Measurements from ENCODE around the gene APBA2. TPM values are rescaled to one million over a fixed set of nuclear protein-coding genes. Genes with fewer than 3 reads are reported as not detected.

Gene APBA2
- total and polyA plus RNA-seq, 2 of the 13 experiments (the other 11 are each of a cell fraction or from before 2014, with no cell fraction given), result 0.62 to 2.3 TPM

- FAIRE-seq, result no peak
- H4K20me1 ChIP-seq (ENCODE audit: insufficient read depth, low read length), result no peaks in the 10 kb centered on the region
- no peaks in the 10 kb centered on the region for H3K4me1 ChIP-seq (ENCODE audit: insufficient read depth, low read length)
- H3K9ac ChIP-seq (ENCODE audit: insufficient read depth, low read depth, low read length), result no peak overlapping the region
- BruUV-seq (replicated peaks), result no TSS peak
- intact Hi-C loops (cut with micrococcal nuclease; ENCODE audit: unreplicated experiment), result no loop called here
- no peak for DNase-seq (ENCODE audit: low spot score)
- no peaks in the 10 kb centered on the region for H3K79me2 ChIP-seq (ENCODE audit: insufficient read depth, low read length)
- WGBS (ENCODE audit: low lambda C conversion rate), result 75% methylated on average over 2 of the region's 2 CpGs
- H3K4me3 ChIP-seq (replicated peaks in 1 of 3; ENCODE audit: insufficient read depth in 1 of 3, low read depth in 2 of 3, low read length in 3 of 3), result no peak overlapping the region
- ChIA-PET CTCF (ENCODE audit: low intra/inter-chr PET ratio, low total read pairs) (no interaction called here), POLR2A (no interaction called here)
- no peaks in the 10 kb centered on the region for H3K9me3 ChIP-seq (ENCODE audit: low read length)
- H3K4me2 ChIP-seq (ENCODE audit: low read depth, low read length), result no peak overlapping the region
- in situ Hi-C loops (cut with HindIII; ENCODE audit: extremely low pct_ligation_motif_present, low pct_unique_long_range_greater_than_20kb), result no loop called here
- no peaks in the 10 kb centered on the region for H3K36me3 ChIP-seq (replicated peaks in 1 of 2; ENCODE audit: control insufficient read depth in 1 of 2, insufficient read depth in 2 of 2, low read length in 2 of 2)
- H2AFZ ChIP-seq (ENCODE audit: low read length), result no peak overlapping the region
- H3K27ac ChIP-seq (ENCODE audit: extremely low read length, insufficient read depth, low read length), result no peak overlapping the region
- H3K27me3 ChIP-seq (ENCODE audit: control insufficient read depth in 1 of 2, insufficient read depth in 2 of 2, low read length in 2 of 2), result no peaks in the 10 kb centered on the region; a peak in 1 of 5 replicates
- ATAC-seq, result no peak
- TF ChIP-seq BATF2 (CRISPR knock-in tag; IDR thresholded peaks at IDR 0.05) (no peak), ZNF749 (CRISPR knock-in tag; IDR thresholded peaks at IDR 0.05; ENCODE audit: borderline replicate concordance) (no peak), ZNF547 (CRISPR knock-in tag; IDR thresholded peaks at IDR 0.05) (no peak), TFDP2 (CRISPR knock-in tag; IDR thresholded peaks at IDR 0.05) (no peak), ZBTB8A (CRISPR knock-in tag; IDR thresholded peaks at IDR 0.05; ENCODE audit: borderline replicate concordance, low read depth) (no peak), ZNF761 (CRISPR knock-in tag; conservative IDR thresholded peaks at IDR 0.05) (no peak), SRSF1 (optimal IDR thresholded peaks at IDR 0.05; ENCODE audit: low read depth, low read length) (no peak), SKIL (CRISPR knock-in tag; IDR thresholded peaks at IDR 0.05; ENCODE audit: borderline replicate concordance) (no peak), THRA (CRISPR knock-in tag; IDR thresholded peaks at IDR 0.05; ENCODE audit: borderline replicate concordance) (no peak), DPF2 (CRISPR knock-in tag; IDR thresholded peaks at IDR 0.05; ENCODE audit: borderline replicate concordance, low read depth) (no peak), NFAT5 (CRISPR knock-in tag; IDR thresholded peaks at IDR 0.05) (no peak), DDIT3 (CRISPR knock-in tag; IDR thresholded peaks at IDR 0.05) (no peak)
These were observed 62.3 kb downstream of the APBA2 start for GRCh38 chr15:28948036-28948435.

Measured in HepG2 (cell line).